ENCODE data around the gene SETBP1.

The SETBP1 gene

DNA sequence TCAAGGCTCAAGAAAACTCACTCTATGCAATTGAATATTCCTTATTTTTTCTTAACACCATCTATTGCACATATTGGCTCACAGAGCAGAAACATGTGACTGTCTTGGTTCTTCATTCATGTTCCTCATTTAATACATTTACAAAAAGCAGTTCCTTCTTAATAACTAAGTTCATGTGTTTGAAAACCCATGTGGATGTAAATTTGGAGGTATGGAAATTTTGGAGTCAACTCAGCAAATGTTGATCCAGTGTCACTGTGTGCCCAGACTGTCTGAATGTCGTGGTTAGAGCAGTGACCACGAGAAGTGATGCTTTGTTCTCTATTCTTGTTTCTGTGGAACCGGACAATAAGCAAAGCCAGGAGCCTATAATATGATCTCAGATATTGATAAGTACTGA lies 299.1 kb downstream of the SETBP1 start:
- Mint-ChIP-seq H3K27me3 (ENCODE audit: low read depth, poor library complexity) (peaks cover 7% of the 10 kb centered on the region), H3K36me3 (ENCODE audit: low read depth) (peaks cover 3% of the 10 kb centered on the region), H3K4me3 (no peak overlapping the region), H3K4me1 (peaks cover 14% of the 10 kb centered on the region), H3K9me3 (no peaks in the 10 kb centered on the region), H3K27ac (no peak overlapping the region)
- DNase-seq, result no peak
- no peak for TF ChIP-seq CTCF (IDR thresholded peaks at IDR 0.05)

- no peak for TF ChIP-seq CTCF (IDR thresholded peaks at IDR 0.05)
- peaks cover 7% of the 10 kb centered on the region for H3K27me3 Mint-ChIP-seq (ENCODE audit: low read depth, poor library complexity)
- H3K4me3 Mint-ChIP-seq, result no peak overlapping the region
- no peaks in the 10 kb centered on the region for H3K9me3 Mint-ChIP-seq
- H3K4me1 Mint-ChIP-seq, result peaks cover 14% of the 10 kb centered on the region
- no peak for DNase-seq
- peaks cover 3% of the 10 kb centered on the region for H3K36me3 Mint-ChIP-seq (ENCODE audit: low read depth)
- peak overlapping the region; percentile 62 for H3K27ac Mint-ChIP-seq
Measured at GRCh38 chr18:44981121-44981520, 300.4 kb downstream of the SETBP1 start.

DNA sequence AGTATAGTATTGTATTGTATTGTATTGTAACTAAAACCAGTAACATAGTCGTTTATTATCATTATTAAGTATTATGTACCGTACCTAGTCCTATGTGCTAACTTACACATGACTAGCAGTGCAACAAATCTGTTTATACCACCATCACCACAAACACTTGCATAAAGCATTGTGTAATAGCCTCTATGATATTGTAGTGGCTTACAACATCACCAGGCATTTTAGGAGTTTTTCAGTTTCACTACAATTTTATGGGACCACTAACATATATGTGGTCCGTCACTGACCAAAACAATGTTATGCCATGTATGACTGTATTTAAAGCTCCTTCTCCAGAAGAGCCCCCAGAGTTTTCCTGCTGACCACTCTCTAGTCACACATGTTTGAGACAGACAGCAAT lies 306.2 kb downstream of the SETBP1 start:
- peaks cover 10% of the 10 kb centered on the region for H3K4me1 Mint-ChIP-seq
- H3K4me3 Mint-ChIP-seq, result no peak overlapping the region
- TF ChIP-seq CTCF (IDR thresholded peaks at IDR 0.05), result no peak
- no peak overlapping the region for H3K27ac Mint-ChIP-seq
- H3K27me3 Mint-ChIP-seq (ENCODE audit: low read depth, poor library complexity), result peaks cover 7% of the 10 kb centered on the region
- peaks cover 32% of the 10 kb centered on the region for H3K36me3 Mint-ChIP-seq (ENCODE audit: low read depth)
- peaks cover 31% of the 10 kb centered on the region for H3K9me3 Mint-ChIP-seq
- no peak for DNase-seq

- Mint-ChIP-seq H3K4me1 (peaks cover 10% of the 10 kb centered on the region), H3K27ac (peak overlapping the region; percentile 54), H3K4me3 (no peak overlapping the region), H3K27me3 (ENCODE audit: low read depth, poor library complexity) (peaks cover 7% of the 10 kb centered on the region), H3K36me3 (ENCODE audit: low read depth) (peaks cover 32% of the 10 kb centered on the region), H3K9me3 (peaks cover 31% of the 10 kb centered on the region)
- DNase-seq, result no peak
- no peak for TF ChIP-seq CTCF (IDR thresholded peaks at IDR 0.05)
Measured at GRCh38 chr18:44987371-44987770, 306.7 kb downstream of the SETBP1 start.

DNA sequence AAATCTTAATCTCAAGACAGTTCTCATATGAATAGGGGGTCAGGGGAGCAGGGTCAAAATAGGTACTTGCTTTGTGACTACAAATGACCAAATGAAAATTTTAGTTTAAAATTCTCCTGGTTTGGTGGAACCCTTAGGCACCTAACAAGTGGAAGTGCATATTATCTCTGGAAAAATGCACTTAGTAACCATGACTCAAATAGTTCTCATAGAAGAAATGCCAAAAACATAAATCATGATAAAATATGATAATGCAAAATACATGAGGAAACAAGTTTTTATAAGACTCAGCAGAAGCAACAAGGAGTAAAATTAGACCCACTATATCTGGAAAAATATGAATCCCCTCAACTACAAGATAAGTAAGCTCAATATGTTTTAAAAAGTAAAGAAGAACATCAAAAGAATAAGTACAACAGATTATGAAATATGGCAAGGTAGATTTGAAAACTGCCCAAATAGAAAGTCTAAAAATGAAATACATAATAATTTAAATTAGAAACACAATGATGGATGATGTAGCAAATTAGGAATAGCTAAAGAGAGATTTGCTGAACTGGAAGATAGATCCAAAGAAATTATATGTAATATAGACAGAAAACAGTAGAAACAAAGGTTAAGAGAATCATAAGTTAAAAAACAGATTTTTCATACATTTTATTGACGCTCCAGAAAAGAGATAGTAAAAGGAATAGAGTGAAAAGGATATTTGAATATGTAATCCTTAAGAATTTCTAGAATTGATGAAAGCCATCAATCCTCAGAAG lies 308.3 kb downstream of the SETBP1 start:
- Mint-ChIP-seq H3K27me3 (ENCODE audit: low read depth, poor library complexity) (peaks cover 2% of the 10 kb centered on the region), H3K36me3 (ENCODE audit: low read depth) (peaks cover 32% of the 10 kb centered on the region), H3K27ac (no peak overlapping the region), H3K4me1 (peaks cover 10% of the 10 kb centered on the region), H3K4me3 (no peak overlapping the region), H3K9me3 (peaks cover 31% of the 10 kb centered on the region)
- no peak for TF ChIP-seq CTCF (IDR thresholded peaks at IDR 0.05)
- DNase-seq, result no peak

DNA sequence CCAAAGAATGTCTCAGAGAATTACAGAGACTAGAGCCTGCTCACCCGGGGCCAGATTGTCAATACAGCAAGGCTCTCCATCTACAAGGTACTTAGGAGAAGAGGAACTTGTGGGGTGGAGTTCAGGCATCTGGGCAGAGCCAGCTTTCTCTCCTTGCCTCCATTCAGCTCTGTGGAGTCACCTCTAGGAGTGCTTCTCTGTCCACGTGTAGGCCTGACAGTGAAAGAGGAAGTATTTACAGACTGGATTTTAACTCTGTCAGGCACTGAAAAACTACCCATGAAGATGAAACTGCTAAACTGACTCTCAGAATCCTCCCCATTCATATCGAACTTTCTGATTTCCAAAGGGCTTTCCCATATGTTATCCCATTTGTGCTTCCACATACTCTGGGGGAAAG lies 315.6 kb downstream of the SETBP1 start:
- no peak overlapping the region for H3K4me3 Mint-ChIP-seq
- no peak overlapping the region for H3K27ac Mint-ChIP-seq
- TF ChIP-seq CTCF (IDR thresholded peaks at IDR 0.05), result no peak
- H3K36me3 Mint-ChIP-seq (ENCODE audit: low read depth), result peaks cover 17% of the 10 kb centered on the region
- H3K4me1 Mint-ChIP-seq, result no peaks in the 10 kb centered on the region
- peaks cover 15% of the 10 kb centered on the region for H3K9me3 Mint-ChIP-seq
- no peak for DNase-seq
- no peaks in the 10 kb centered on the region for H3K27me3 Mint-ChIP-seq (ENCODE audit: low read depth, poor library complexity)

Measured in nephron progenitor cell (in vitro differentiated cells).